Stimulated activated CD8-positive, alpha-beta memory T cell treated with anti-CD3 and anti-CD28 coated beads, Interleukin-2, amount 100 ng/mL, for 48 hours (primary cell): ENCODE measurements around the gene SH3GL3.

ENCODE experiments used
- DNase-seq, 2 donors: peaks; one replicate each; pipeline ENCODE4 v3.0.0-alpha.2; 2020; ENCODE audit warnings: low read depth in 2 of 2

SH3GL3 gene

DNA sequence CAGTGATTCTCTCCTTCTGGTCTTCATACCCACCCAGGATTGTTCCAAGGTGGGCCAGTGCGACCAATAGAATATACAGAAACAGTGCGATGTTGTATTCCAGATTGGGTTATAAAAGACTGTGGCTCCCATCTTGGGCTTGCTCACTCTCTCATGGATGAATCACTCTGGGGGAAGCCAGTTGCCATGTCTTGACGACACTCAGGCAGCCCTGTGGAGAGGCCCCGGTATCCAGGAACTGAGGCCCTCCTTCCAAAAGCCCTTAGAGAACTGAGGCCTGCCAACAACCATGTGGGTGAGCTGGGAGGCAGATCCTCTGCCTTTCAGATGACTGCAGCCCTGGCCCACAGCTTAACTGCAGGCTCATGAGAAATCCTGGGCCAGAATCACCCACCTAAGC is 57.2 kb downstream of the SH3GL3 start:
- DNase-seq: no peak

DNA sequence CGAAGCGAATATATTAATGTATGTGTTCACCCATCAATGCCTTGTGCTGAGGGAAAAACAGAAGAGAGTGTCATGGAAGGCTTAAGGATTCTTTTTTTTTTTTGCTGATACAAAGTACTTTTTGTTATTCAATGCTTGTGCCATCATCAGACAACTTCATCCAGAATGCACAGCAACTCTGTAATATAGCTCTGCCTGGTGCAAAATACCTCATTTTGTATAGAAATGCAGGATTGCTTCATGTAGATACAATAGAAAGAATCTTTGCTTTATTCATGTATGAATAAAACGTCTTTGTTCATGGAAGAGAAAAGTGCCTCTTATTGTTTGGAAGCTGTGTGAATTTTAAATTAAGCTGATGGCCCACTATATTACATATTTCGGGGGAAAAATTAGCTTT is 62.9 kb downstream of the SH3GL3 start:
- no peak for DNase-seq

DNA sequence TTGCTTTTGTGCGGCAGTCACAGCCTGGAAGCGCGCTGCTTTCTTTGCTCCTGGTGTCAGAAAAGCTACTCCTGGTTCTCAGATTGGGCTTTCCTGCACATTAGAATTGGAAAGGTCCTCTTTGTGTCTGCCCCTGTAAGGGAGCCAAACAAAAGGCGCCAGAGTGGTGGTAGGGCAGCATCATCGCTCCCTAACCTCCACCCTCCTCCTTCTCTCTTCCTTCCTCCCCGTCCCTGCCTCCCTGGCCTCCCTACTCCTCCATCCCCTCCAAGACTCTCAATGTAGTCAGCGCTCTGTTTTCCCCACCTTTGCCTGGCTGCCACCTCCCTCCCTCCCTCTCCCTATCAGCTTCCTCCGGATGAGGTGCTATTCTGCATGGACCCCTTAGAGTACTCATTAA is 65.3 kb downstream of the SH3GL3 start:
- no peak for DNase-seq

DNA sequence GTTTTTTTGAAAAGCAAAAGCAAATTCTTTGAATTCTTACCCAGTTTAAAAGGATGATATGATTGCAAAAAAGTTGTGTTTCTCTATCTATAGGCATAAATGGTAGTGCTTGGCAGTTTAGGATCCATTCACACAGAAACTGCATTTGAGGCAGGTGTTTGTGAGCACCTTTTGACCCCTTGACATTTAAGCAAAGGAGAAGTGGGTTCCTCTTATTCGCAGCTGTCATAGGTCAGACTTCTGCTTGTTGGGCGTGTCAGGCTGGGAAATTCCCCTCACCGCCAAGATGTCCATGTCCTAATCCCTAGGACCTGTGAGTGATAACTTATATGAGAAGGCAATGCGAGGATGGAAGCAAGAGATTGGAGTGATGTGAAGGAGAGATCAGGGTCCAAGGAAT is 67.4 kb downstream of the SH3GL3 start:
- DNase-seq: no peak

DNA sequence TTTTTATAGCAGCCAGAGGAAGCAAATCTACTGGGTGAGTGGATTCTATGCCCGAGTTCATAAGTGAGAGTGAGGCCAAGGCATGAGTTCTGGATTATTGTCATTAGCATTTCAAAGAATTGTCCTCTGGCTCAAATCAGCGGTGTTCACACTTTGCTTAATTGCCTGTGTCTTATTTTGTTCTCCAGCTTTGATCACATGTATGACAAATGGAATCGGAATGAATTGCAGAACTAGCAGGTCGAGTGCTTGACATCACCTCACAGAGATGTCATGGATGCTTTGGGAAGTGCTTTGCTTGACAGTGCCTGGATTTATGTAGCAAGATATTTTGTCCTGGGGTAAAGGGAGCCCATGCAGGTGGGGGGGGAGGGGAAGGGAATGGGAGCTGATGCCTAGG is 68.0 kb downstream of the SH3GL3 start:
- DNase-seq: no peak

DNA sequence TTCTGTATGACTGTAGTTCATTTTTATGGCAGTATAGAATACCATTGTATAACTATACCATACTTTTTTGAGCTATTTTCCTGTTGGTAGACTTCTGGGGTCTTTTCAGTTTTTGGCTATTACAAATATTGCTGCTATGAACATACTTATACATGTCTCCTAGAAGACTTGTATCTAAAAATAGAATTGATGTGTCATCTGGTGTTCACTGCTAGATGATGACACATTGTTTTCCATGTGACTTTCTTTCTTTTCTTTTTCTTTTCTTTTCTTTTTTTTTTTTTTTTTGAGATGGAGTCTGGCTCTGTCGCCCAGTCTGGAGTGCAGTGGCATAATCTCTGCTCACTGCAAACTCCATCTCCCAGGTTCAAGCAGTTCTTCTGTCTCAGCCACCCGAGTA is 69.8 kb downstream of the SH3GL3 start:
- no peak for DNase-seq

DNA sequence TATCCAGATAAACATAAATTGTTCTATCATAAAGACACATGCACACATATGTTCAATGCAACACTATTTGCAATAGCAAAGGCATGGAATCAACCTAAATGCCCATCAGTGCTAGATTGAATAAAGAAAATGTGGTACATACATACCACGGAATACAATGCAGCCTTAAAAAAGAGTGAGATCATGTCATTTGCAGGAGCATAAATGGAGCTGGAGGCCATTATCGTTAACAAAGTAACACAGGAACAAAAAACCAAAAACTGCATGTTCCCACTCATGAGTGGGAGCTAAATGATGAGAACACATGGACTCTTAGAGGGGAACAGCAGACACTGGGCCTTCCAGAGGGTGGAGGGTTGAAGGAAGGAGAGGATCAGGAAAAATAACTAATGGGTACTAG is 79.2 kb downstream of the SH3GL3 start:
- no peak for DNase-seq

DNA sequence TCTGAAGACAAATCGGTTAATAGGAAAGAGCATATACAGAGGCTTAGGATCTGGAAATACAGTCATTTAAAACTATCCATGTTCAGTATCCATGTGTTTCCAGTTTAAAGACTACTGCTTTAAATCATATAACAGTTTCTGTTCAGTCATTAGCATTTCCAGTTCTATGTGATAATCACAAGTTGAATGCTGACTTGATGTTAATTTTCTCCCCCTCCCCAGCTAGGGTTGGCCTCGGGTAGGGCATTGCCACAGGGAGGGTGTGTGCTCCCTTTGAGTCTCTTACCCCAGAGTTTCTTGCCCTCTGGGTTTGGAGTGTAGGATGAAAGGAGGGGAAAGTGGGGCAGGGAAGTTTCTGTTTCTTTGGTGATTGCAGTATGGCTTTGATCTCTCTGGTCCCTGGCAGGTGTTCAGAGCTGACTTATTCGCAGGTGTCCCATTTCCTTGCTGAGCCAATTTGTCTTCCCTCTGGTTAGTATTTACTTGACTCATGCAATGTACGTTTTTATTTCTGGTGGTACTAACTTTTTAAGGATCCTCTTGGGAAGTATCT is 86.3 kb downstream of the SH3GL3 start:
- no peak for DNase-seq

DNA sequence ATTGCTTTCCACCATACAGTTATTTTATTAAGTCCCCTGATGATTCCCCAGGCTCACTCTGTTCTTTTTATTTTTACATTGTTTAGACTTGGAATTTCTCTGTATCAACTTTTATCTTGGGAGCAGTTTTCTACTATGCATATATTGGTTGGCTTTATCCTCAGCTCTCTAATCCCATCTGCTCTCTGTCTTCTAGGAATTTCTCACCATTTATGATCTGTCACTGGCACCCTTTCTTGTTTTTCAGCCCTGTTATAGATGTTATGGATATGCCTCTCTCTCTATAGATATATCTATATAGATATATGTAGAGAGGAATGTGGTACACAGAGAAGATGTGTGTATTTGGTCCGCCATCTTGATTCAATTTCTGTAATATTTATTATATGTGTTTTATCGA is 90.5 kb downstream of the SH3GL3 start:
- DNase-seq: no peak

DNA sequence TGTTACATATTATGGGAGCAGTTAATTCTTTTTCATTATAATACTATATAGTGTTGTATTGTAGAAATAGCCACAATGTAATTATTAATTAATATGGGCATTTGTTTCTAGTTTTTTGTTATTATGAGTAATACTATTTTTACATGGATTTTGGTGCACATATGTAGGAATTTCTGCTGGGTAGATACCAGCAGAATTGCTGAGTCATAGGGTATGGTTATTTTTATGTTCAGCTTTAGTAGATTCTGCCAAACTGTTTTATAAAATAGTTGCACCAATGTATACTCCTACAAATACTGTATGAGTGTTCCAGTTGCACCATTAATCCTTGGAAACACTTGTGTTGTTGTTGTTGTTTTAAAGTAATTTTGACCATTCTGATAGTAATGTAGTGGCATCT is 91.5 kb downstream of the SH3GL3 start:
- no peak for DNase-seq

DNA sequence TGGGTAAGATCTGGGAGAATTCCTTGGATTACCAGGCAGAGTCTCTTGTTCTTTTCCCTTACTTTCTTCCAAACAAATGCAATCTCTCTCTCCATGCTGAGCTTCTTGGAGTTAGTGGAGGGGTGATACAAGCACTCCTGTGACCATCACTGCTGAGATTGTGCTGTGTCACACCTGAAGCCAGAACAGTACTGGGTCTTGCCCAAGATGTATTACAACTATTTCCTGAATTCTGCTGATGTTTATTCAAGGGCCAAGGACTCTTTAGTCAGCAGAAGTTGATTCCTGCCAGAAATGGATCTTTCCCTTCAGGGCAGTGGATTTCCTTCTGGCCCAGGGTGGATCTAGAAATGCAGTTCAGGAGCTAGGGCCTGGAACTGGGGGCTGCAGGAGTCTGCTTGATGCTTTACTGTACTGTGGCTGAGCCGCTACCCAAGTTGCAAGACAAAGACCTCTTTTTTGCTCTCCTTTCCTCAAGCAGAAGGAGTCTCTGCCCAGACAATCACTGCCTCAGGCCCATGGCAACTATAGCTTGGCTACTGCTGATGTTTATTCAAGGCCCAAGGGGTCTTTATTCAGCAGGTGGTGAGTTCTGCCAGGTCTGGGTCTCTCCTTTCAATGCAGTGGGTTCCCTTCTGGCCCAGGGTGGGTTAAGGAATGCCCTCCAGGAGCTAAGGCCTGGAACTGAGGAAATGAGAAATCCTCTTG is 98.8 kb downstream of the SH3GL3 start:
- DNase-seq: no peak

DNA sequence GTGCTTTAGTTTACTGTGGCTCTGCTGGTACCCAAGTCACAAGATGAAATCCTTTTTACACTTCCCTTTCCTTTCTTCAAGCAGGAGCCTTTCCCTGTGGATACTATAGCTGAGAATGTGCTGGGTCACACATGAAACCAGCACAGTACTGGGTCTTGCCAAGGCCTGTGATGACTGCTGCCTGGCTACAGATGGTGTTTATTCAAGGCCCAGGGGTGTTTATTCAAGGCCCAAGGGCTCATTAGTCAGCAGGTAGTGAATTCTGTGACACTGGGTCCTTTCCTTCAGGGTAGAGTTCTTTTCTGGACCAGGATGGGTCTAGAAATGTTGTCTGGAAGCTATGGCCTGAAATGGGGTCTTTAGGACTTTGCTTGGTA is 99.4 kb downstream of the SH3GL3 start:
- DNase-seq: no peak

DNA sequence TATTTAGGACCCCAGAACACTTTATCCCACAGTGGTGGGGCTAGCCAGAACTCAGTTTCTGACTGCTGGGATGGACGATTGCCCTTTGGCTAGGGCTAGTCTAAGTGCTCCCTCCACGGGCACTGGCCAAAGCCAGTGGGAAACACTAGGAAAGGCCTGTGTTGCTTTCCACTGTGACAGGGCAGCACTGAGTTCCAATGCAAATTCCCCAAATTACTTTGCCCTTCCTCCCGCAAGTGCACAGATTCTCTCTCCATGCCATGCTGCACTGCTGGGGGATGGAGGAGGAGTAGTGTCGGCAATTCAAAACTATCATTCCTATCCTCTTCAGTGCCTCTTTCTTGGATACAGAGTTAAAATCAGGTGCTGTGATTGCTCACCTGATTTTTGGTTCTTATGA is 100.0 kb downstream of the SH3GL3 start:
- DNase-seq: no peak

DNA sequence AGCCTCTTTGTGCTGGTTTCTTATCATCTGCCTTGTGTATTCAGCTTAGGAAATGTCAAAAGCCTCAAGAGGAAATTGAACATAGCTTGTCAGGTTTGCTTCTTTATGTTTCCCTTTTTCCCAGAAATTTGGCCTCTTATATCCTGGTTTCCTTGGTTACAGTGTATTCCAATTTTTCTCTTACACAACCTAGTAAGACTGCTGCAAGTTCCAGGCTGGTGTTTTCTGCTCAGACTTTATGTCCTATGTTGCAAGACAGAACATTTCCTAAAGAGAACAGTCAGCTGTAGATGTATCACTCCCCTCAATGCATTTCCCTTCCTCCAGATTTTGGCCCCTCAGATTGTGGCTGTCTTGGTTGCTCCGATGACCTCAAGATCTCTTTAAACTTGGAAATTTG is 102.5 kb downstream of the SH3GL3 start:
- no peak for DNase-seq

DNA sequence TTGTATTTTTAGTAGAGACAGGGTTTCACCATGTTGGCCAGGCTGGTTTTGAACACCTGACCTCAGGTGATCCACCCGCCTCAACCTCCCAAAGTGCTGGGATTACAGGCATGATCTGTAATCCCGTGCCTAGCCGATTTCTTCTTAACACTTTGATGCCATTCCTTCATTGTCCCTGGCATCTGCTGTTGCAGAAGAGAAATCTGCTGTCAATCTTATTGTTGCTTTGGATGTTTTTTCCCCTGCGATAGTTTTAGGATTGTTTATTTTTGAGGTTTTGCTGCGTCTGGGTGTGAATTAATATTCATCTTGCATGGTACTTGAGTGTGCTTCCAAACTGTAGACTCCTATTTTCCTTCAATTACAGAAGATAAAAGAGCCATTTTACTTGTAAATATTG is 107.4 kb downstream of the SH3GL3 start:
- no peak for DNase-seq

DNA sequence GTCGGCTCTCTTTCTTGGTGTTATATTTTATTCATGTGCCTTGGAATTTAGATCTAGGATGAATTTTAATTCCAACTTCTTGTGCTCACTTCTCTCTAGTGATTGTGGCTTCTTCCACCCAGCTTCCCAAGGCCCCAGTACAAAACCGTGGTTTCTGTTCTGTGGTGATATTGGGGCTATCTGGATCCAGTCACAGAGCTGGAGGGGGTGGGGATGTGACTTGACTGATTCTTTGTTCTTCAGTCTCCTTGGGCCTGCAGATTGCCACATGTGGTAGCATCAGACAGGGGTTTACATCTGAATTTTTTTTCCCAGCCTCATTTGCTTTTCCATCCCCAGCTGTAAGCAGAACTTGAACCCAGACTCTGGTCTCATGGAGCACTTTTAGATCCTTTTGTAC is 108.2 kb downstream of the SH3GL3 start:
- no peak for DNase-seq

DNA sequence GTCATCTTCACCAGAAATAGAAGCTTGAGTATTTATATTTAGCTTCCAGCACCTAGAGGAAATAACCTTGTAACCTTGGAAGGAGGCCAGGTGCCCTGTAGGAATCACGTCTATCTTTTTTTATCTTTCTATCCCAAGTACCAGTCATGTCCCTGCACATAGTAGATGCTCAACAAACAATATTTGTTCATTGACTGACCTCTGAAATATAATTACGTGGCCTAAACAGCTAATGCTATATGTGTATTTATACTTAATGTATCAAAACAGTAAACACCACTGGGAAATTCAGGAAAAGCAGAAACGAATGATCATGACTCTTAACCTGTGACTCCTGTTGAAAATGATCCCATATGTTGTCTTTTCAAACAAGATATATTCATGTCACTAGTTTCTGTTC is 108.9 kb downstream of the SH3GL3 start:
- no peak for DNase-seq

DNA sequence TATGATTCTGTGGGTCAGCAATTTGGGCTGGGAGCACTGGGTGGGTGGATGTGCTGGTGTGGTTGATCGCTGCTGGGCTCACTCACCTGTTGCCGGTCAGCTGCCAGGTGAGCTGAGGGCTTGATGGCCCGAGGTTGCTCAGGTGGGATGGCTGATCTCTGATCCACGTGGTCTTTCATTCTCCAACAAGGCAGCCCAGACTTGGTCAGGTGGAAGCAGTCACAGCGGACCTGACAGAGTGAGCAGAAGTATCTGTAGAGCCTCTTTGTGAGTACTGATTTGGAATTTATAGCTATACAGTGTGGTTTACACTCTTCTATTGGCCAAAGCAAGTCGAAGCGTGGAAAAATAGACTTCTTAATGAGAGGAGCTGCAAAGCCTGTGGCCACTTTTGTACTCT is 109.6 kb downstream of the SH3GL3 start:
- DNase-seq: no peak

DNA sequence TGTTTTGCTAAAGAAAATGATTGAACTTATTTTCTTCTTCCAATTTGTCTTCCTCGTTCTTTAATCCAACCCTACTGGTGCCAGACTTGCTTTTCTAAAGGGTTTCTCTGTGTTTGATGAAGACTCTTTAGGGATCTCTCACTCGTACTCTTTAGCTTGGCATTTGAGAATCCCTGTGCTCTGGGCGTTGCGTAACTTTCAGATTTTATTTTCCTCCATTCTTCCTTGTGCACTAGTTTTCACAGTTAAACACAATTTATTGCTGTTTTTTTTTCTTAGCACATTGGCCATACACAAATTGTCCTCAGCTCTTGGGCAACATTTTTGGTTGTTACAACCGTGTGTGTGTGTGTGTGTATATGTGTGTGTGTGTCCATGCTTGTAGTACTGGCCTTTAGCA is 111.0 kb downstream of the SH3GL3 start:
- no peak for DNase-seq

DNA sequence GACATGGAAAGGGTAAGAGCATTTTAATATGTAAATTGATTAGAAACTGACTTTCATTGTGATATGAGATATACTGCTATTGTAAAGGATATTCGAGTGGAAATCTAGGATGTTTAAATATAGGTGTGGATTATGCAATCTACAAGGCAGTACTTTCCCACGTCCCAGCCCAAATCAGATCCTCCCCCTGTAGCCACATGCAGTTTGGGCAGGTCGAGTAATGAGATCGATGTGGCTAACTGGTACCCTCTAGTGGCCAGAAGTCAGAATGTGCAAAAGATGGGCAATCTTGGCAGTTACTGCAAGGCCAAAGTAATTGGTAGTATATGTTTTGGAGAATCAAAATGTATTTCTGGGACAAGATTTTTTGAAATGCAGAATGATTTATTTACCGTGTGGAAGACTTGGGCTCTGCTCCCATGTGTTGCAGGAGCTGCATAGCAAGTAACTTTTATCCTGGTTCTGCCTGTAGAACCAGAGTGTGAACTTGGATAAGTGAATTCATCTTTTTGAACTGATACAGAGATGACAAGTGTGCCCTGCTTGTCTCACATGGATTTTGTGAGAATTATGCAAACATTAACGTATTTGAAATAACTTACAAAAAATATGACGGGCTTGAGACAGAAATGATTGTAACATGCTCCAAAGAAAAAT is 112.3 kb downstream of the SH3GL3 start:
- peak; percentile 13 to 23 for DNase-seq

DNA sequence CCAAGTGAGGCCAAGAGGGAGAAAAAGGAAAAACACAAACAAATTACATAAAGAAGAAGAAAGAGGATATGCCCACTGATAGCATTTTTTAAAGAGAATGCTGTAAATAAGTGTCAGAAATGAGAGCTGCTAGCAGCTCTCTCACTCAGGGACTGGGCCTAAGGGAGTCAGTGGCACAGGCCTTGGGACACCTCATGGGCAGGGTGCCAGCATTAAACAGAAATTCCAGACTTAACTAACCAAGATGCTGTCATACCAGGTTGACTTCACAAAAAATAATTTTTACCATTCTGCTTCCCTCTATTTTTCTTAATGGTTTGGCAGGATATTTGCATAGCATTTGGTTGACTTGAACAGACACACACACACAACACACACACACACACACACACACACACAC is 114.5 kb downstream of the SH3GL3 start:
- DNase-seq: no peak

DNA sequence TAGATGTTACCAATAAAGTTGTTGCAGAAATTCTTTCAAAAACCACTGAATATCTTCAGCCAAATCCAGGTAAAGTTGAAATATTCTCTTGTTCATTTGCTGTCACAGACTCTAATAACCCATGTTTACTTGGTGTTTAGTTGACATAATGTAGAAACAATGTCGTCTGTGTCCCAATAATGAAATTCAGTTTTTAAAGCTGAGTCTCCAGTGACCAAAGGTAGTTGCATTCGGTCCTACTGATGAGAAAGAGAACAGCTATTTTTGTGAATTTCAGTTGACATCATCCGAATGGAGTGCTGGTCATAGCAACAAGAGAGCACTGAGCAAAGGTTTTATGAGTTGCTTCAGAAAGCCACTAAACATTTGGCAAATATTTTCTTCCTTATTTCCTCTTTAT is 118.0 kb downstream of the SH3GL3 start:
- no peak for DNase-seq

DNA sequence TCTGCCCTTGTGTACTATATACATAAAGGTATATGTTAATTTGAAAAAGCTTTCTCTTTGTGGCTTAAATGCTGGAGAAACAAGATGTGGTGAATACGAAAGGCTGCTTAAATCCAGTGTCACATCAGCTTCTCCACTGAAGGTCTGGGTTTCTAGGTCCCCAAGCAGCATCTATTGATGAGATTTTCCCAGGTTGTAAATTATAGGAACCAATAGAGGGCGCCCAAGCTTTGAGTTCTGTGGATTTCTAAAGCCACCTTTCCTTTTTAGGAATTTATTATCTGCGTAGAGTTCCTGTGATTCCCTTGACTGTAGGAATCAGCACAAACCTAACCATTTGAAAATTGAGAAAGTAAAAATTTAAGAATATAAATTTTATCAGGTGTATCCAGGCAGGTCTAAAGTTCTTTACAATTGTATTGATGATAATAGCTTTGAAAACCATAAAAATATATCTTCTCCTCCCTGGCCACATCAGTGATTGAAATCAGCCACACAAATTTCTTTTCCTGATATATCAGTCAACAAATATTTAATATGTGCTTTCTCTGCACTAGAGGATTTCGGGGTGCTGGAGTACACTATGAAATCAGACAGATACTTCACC is 118.5 kb downstream of the SH3GL3 start:
- DNase-seq: no peak
